GM19238 (cell line): Measurements from ENCODE around the gene KIR3DL3.
"Not testable (repeated sequence)": the region's sequence is repeated elsewhere in the genome, so short reads cannot be mapped to it uniquely, and the experiment has no call there.

Experiments
- DNase-seq: peaks from one replicate; pipeline ENCODE4 v3.0.0; 2011; ENCODE audit warnings: low spot score; ENCODE audit not compliant: insufficient read length

KIR3DL3 gene

DNA sequence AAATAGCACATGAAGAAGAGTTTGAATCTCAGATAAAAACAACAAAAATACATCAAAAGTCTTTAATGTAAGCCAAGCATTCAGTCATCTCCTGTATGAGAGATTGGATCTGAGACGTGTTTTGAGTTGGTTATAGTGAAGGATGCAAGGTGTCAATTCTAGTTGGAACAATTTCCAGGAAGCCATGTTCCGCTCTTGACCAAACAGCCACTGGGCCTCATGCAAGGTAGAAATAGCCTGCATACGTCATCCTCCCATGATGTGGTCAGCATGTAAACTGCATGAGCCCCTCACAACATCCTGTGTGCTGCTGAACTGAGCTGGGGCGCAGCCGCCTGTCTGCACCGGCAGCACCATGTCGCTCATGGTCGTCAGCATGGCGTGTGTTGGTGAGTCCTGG is at the start of gene KIR3DL3:
Gene KIR3DL3 (plus strand): TSS at position 301 of the 400 bp plus-strand sequence. CDS start 55 bp downstream, at position 356.
- DNase-seq: no peak

DNA sequence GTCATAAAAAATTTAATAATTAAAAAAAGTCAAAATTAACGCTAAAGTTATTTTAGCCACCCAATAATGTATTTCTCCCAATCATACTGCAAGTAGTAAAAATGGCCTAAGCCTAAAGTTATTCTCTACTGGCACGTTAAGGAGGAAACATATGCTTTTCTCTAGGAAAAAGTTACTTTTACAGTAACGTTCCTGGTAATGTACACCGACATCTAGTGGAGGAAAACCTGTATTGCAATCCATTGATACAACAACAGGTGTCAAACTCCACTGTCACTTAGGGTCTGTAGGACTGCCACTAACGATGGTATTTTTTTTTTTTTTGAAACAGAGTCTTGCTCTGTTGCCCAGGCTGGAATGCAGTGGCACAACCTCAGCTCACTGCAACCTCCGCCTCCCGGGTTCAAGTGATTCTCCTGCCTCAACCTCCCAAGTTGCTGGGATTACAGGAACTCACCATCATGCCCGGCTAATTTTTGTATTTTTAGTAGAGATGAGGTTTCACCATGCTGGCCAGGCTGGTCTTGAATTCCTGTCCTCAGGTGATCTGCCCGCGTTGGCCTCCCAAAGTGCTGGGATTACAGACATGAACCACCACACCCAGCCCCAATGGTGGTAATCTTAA is 47.9 kb upstream of the KIR3DL3 start:
- peak; percentile 42 for DNase-seq

- DNase-seq: no peak
Measured at GRCh38 chr19:54677217-54677616, 47.0 kb upstream of the KIR3DL3 start.

- DNase-seq: not testable (repeated sequence)
Measured at GRCh38 chr19:54681596-54681995, 42.6 kb upstream of the KIR3DL3 start.

- no peak for DNase-seq
Measured at GRCh38 chr19:54682306-54682856, 41.9 kb upstream of the KIR3DL3 start.

GRCh38 chr19:54684527-54684926 is 39.7 kb upstream of the KIR3DL3 start:
- no peak for DNase-seq

DNA sequence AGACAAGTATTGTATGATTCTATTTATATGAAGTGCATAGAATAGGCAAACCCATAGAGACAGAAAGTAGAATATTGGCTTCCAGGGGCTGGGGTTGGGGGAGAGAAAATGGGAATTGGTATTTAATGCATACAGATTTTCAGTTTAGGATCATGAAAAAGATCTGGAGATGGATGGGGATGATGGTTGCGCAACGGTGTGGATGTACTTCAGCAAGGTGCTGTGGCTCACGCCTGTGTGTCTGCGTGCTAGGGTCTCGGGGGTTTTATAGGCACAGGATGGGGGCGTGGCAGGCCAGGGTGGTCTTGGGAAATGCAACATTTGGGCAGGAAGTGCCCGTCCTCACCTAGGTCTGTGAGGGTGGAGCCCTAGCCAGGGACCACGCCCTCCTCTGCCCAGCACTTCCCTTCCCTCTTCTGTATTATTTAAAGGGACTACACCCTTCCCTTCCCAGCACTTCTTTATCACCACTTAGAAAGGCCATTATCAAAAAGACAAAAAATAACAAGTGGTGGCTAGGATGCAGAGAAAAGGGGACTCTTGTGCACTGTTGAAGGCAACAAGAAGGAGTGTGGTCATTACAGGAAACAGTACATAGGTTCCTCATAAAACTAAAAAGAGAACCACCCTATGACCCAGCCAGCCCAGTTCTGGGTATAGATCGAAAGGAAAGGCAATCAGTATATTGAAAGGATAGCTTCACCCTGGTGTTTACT is 32.5 kb upstream of the KIR3DL3 start:
- DNase-seq: no peak

- no peak for DNase-seq
Measured at GRCh38 chr19:54692298-54692615, 32.0 kb upstream of the KIR3DL3 start.

- no peak for DNase-seq
Measured at GRCh38 chr19:54694648-54695047, 29.6 kb upstream of the KIR3DL3 start.

DNA sequence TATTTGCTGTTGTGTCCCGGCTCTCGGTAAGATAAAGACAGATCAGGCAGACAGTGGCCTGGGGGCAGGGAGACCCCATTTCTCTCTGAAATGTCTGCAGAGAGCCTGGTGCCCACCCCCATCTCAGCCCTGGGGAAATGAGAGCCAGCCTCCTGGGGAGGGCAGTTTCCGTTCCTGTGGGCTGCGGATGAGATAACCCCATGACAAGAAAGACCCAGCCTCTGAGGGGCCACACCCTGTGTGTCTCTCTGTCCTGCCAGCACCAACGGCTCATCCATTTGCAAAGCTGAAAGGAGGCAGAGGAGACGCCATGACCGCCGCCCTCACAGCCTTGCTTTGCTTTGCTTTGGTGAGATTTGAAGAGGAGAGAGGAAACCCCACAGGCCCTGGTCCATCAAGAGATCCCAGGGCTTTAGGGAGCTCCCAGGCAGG is 28.1 kb upstream of the KIR3DL3 start:
- no peak for DNase-seq

- no peak for DNase-seq
Measured at GRCh38 chr19:54696766-54697165, 27.5 kb upstream of the KIR3DL3 start.

- not testable (repeated sequence) for DNase-seq
Measured at GRCh38 chr19:54697716-54698115, 26.5 kb upstream of the KIR3DL3 start.

DNA sequence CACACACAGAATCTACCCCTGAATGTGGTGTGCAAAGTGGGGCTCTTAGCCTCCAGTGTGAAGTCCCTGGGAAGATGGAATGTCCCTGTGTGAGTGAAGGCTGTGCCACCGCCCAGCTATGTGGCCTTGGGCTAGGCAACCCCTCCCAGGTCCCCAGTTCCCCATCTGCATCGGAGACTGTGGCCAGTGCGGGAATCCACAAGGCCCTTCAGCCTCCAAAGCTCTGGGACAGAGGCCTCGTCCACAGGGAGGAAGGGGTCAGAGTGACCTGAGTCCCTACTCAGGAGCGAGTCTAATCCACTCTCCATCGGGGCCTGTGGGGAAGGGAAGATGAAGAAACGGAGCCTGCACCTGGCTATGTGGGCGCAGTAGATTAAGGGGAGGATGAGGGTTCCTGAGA is 19.3 kb upstream of the KIR3DL3 start:
- no peak for DNase-seq

DNA sequence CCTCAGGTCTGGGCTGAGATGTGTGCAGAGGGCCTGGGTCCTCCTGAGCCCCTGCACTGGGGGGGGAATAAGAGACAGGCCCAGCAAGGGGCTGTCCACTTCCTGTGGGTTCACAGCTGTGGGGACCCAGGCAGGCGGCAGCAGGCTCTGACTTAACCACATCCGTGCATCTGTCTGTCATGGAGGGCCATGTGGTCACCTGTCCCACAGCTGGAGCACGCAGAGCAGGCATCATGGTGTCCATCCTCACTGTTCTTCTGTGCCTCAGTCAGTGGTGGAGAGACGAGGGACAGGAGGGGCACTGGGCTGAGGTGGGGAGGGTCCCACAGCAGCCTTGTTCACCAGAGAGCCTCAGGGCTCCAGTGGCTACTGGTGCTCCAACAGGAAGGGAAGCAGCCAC is 16.3 kb upstream of the KIR3DL3 start:
- DNase-seq: no peak

DNA sequence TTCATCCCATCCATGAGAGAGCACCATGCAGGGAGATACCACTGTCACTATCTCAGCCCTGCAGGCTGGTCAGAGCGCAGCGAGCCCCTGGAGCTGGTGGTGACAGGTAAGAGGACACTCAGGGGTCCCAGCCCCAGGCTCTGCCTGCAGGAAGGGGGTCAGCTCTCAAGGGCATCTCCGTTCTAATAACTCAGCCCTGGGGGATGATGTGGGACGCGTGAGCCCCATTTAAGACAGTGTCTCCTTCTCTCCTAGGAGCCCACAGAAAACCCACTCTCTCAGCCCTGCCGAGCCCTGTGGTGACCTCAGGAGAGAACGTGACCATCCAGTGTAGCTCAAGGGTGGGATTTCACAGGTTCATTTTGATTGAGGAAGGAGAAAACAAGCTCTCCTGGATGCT is 15.5 kb upstream of the KIR3DL3 start:
- no peak for DNase-seq

DNA sequence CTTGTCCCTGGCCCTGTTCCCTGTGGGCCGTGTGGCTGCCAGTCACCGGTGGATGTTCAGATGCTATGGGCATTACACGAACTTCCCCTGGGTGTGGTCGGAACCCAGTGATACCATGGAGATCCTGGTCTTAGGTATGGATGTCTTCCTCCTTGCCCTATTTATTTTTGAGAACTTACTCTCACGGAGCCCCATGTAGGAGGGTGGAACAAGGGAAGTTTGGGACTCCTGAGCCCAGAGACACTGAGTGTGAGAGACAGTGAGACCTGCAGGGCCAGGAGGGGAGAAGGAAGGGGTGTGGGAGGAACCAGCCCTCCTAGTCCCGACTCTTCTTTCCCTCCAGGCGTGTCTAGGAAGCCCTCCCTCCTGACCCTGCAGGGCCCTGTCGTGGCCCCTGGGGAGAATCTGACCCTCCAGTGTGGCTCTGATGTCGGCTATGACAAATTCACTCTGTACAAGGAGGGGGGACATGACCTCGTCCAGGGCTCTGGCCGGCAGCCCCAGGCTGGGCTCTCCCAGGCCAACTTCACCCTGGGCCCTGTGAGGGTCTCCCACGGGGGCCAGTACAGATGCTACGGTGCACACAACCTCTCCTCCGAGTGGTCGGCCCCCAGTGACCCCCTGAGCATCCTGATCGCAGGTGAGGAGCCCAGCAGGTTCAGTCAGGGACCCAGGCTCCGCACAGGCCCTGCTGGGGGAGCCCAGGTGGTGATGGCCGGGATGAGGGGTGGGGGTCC is 14.9 kb upstream of the KIR3DL3 start:
- DNase-seq: no peak

GRCh38 chr19:54709956-54710355 is 14.3 kb upstream of the KIR3DL3 start:
- DNase-seq: not testable (repeated sequence)

DNA sequence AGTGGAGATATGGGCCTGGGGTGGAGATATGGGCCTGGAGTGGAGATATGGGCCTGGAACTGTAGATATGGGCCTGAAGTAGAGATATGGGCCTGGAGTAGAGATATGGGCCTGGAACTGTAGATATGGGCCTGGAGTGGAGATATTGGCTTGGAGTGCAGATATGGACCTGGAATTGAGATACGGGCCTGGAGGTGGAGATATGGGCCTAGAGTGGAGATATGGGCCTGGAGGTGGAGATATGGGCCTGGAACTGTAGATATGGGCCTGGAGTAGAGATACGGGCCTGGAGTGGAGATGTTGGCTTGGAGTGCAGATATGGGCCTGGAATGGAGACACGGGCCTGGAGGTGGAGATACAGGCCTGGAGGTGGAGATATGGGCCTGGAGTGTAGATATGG is 402 bp downstream of the KIR3DL3 start:
- no peak for DNase-seq

GRCh38 chr19:54725321-54725720 is 1.1 kb downstream of the KIR3DL3 start:
- DNase-seq: no peak

- DNase-seq: no peak
Measured at GRCh38 chr19:54727562-54727961, 3.3 kb downstream of the KIR3DL3 start.

DNA sequence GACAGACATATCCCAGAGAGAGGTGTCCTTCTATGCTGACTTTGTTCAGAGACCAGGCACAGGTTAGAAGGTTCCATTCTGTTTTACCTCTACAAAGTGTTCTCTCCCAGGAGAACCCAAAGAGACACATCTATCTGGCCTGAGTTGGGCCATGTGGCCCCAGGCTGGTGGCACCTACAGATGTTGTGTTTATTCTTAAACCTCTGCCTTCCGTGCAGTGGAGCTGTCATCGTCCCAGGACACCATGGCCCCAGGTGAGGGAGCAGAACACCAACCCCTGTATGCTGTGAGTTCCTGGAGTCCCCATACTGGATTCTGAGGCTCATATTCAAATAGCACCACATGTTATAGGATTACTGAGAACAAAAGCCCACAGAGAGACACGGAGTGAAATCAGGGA is 3.9 kb downstream of the KIR3DL3 start:
- DNase-seq: no peak
